ENCODE results near the gene SPATA33.

The SPATA33 gene

DNA sequence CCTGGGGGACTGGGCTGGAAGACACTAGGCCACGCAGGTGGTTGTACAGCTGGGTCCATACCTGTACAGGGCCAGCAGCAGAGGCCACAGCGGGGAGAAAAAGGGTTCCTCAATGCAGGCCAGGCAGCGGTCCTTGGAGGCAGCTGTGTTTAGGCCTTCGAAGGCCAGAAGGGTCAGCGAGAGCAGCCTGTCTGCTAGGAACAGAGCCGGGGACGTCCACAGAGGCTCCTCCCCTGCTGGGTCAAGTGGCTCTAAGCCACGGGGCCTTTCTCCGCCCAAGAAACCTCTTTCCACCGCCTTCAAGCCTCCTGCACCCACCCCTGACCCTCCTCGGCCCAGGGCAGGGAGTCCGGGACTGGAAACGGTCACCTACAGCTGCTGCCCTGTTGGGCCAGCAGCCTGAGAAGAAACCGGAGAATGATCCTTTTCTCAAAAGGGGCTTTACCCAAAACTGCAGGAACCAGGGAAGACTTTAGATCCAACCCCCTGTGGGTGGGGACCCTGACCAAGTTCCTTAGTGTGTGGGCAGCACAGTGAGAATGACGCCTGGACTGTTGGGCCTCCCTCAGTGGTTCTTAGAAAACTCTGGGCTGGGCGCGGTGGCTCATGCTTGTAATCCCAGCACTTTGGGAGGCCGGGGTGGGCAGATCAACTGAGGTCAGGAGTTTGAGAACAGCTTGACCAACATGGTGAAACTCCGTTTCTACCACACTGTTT is 52.2 kb downstream of the SPATA33 start:
- DNase-seq (ENCODE audit: low read depth, low spot score): no peak

GRCh38 chr16:89710709-89711564 is 53.3 kb downstream of the SPATA33 start:
- no peak for DNase-seq (ENCODE audit: low read depth, low spot score)

GRCh38 chr16:89711601-89712273 is 54.1 kb downstream of the SPATA33 start:
- peak; percentile 80 for DNase-seq (ENCODE audit: low read depth, low spot score)

- peak; percentile 31 for DNase-seq (ENCODE audit: low read depth, low spot score)
These were observed 54.7 kb downstream of the SPATA33 start for GRCh38 chr16:89712274-89712781.

- no peak for DNase-seq (ENCODE audit: low read depth, low spot score)
These were observed 58.9 kb downstream of the SPATA33 start for GRCh38 chr16:89716493-89716892.

DNA sequence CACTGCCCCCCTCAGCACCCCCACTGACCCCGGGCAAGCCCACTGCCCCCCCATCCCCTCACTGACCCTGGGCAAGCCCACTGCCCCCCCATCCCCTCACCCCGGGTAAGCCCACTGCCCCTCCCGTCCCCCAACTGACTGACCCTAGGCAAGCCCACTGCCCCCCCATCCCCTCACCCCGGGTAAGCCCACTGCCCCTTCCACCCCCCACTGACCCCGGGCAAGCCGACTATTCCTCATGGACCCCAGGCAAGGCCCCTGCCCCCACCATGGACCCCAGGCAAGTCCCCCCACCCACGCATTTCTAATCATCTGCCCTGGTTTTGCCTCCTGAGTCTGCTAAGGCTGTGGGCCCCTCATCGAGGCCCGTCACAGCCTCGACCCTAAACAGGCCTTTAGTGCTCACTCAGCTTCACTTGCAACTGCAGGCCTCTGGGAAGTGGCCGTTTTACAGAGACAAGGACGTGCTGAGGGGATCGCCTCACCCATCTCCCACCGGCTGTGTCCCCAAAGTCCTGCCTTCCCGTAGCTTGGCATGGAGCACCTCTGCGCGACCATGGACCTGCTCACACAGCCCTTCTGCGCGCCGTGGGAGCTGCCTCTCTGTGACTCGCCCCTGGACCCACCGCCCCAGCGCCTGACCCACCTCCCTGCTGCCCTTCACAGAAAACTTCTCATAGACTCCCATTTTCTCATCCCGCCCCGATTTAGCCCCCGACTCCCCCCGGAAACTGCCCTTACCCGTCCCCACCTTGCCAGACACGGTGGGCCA is 59.5 kb downstream of the SPATA33 start:
- DNase-seq (ENCODE audit: low read depth, low spot score): no peak

DNA sequence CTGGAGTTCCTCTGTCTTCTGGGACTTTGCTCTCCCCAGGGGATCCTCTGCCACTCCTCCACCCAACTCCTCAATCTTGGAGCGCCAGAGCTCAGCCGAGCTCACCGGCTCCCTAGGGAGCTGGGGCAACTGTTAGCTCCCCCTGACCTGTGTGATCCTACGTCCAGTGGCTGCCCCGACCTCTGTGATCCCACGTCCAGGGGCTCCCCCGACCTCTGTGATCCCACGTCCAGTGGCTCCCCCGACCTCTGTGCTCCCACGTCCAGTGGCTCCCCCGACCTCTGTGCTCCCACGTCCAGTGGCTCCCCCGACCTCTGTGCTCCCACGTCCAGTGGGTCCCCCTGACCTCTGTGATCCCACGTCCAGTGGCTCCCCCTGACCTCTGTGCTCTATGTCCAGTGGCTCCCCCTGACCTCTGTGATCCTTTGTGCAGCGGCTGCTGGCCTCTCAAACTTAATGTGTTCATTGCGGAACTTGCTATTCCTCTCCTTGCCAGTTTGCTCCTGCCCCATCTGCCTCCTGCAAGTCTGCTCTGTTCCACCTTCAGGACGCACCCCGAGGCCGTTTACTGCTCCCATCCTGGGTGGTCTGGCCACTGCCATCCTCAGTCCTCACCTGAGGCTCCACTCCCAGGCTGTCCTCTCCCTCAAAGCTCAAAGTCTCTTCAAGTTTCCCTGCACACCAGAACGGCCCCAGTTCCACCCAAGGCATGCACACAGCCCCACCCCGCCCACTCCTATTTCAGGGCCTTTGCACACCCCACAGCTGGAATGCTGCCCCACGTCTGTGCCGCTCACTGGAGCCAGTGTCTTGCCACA is 60.3 kb downstream of the SPATA33 start:
- DNase-seq (ENCODE audit: low read depth, low spot score): no peak
